GM18507 (cell line): Measurements from ENCODE around the gene AAK1.
"Not testable (repeated sequence)": the region's sequence is repeated elsewhere in the genome, so short reads cannot be mapped to it uniquely, and the experiment has no call there.

Source experiments
- DNase-seq: peaks from one replicate; pipeline ENCODE4 v3.0.0; 2011; ENCODE audit warnings: low read depth; ENCODE audit not compliant: insufficient read length; ENCODE audit errors: extremely low spot score
- FAIRE-seq: peaks from 2 replicates; lab custom pipeline; 2011; peaks lifted over from hg19 to GRCh38; lab: Jason Lieb, UNC

The AAK1 gene

GRCh38 chr2:69470911-69471310 is 172.6 kb downstream of the AAK1 start:
- FAIRE-seq = no peak
- no peak for DNase-seq

- FAIRE-seq = no peak
These were observed 173.8 kb downstream of the AAK1 start for GRCh38 chr2:69469784-69470183.

GRCh38 chr2:69469375-69469774 is 174.2 kb downstream of the AAK1 start:
- FAIRE-seq = no peak
- no peak for DNase-seq

More at GRCh38 chr2:69469784-69470183, 173.8 kb downstream of the AAK1 start:
- no peak for DNase-seq

GRCh38 chr2:69466728-69467127 is 176.8 kb downstream of the AAK1 start:
- DNase-seq = no peak
- no peak for FAIRE-seq

GRCh38 chr2:69465513-69466456 is 177.8 kb downstream of the AAK1 start:
- FAIRE-seq (no peak), DNase-seq (no peak)

GRCh38 chr2:69464575-69464974 is 179.0 kb downstream of the AAK1 start:
- FAIRE-seq = no peak

GRCh38 chr2:69462780-69463179 is 180.8 kb downstream of the AAK1 start:
- DNase-seq (no peak), FAIRE-seq (no peak)

More at GRCh38 chr2:69464575-69464974, 179.0 kb downstream of the AAK1 start:
- DNase-seq = no peak

GRCh38 chr2:69461404-69461803 is 182.1 kb downstream of the AAK1 start:
- DNase-seq (no peak), FAIRE-seq (no peak)

- FAIRE-seq (no peak), DNase-seq (no peak)
These were observed 183.6 kb downstream of the AAK1 start for GRCh38 chr2:69459936-69460335.

- no peak for DNase-seq
These were observed 186.5 kb downstream of the AAK1 start for GRCh38 chr2:69456950-69457445.

GRCh38 chr2:69456154-69456553 is 187.4 kb downstream of the AAK1 start:
- no peak for DNase-seq
- no peak for FAIRE-seq

More at GRCh38 chr2:69456950-69457445, 186.5 kb downstream of the AAK1 start:
- FAIRE-seq = no peak

- DNase-seq = no peak
- no peak for FAIRE-seq
These were observed 188.6 kb downstream of the AAK1 start for GRCh38 chr2:69454976-69455375.

GRCh38 chr2:69453475-69454129 is 189.9 kb downstream of the AAK1 start:
- DNase-seq (peak; percentile 20), FAIRE-seq (peak; percentile 91)

GRCh38 chr2:69452687-69453086 is 190.9 kb downstream of the AAK1 start:
- DNase-seq = no peak
- no peak for FAIRE-seq

- FAIRE-seq (no peak), DNase-seq (no peak)
These were observed 192.7 kb downstream of the AAK1 start for GRCh38 chr2:69450735-69451416.

GRCh38 chr2:69449906-69450305 is 193.6 kb downstream of the AAK1 start:
- DNase-seq = no peak
- FAIRE-seq = no peak

- DNase-seq = not testable (repeated sequence)
These were observed 199.9 kb downstream of the AAK1 start for GRCh38 chr2:69443673-69444072.

GRCh38 chr2:69439499-69439898 is 204.0 kb downstream of the AAK1 start:
- not testable (repeated sequence) for FAIRE-seq, DNase-seq

More at GRCh38 chr2:69443673-69444072, 199.9 kb downstream of the AAK1 start:
- FAIRE-seq = not testable (repeated sequence)

- no peak for FAIRE-seq
- DNase-seq = no peak
These were observed 205.0 kb downstream of the AAK1 start for GRCh38 chr2:69438580-69438979.

- DNase-seq = no peak
- FAIRE-seq = no peak
These were observed 205.8 kb downstream of the AAK1 start for GRCh38 chr2:69437751-69438154.
